NCI-H1092 treated with DMSO at 0.1 percent for 48 hours (cell line): ENCODE data around the gene CCNQ.

Experiments
- DNase-seq: peaks from one replicate; lab custom pipeline; 2025; lab: John Stamatoyannopoulos, UW

CCNQ gene

GRCh38 chrX:153596981-153597750, 1.8 kb downstream of the CCNQ start:
- DNase-seq: no peak

- no peak for DNase-seq
Measured at GRCh38 chrX:153595859-153596857, 2.8 kb downstream of the CCNQ start.

GRCh38 chrX:153595387-153595786, 3.6 kb downstream of the CCNQ start:
- DNase-seq: no peak

- no peak for DNase-seq
Measured at GRCh38 chrX:153593811-153594500, 5.0 kb downstream of the CCNQ start.

- peak; percentile 78 for DNase-seq
Measured at GRCh38 chrX:153592966-153593688, 5.8 kb downstream of the CCNQ start.

- DNase-seq: no peak
Measured at GRCh38 chrX:153592091-153592833, 6.7 kb downstream of the CCNQ start.

- no peak for DNase-seq
Measured at GRCh38 chrX:153590961-153591956, 7.7 kb downstream of the CCNQ start.

- DNase-seq: no peak
Measured at GRCh38 chrX:153588782-153589446, 10.0 kb downstream of the CCNQ start.

GRCh38 chrX:153588021-153588781, 10.7 kb downstream of the CCNQ start:
- DNase-seq: no peak

GRCh38 chrX:153587342-153587741, 11.6 kb downstream of the CCNQ start:
- DNase-seq: no peak

GRCh38 chrX:153585827-153586226, 13.1 kb downstream of the CCNQ start:
- DNase-seq: no peak

- DNase-seq: no peak
Measured at GRCh38 chrX:153583433-153583832, 15.5 kb downstream of the CCNQ start.

- no peak for DNase-seq
Measured at GRCh38 chrX:153582896-153583295, 16.0 kb downstream of the CCNQ start.

GRCh38 chrX:153580700-153581386, 18.1 kb downstream of the CCNQ start:
- peak; percentile 9 for DNase-seq

GRCh38 chrX:153578889-153579288, 20.1 kb downstream of the CCNQ start:
- DNase-seq: no peak

GRCh38 chrX:153578200-153578835, 20.6 kb downstream of the CCNQ start:
- no peak for DNase-seq

GRCh38 chrX:153576961-153577360, 22.0 kb downstream of the CCNQ start:
- no peak for DNase-seq
